Measurements from ENCODE around the gene TPST1.
"Not testable (repeated sequence)": the region's sequence is repeated elsewhere in the genome, so short reads cannot be mapped to it uniquely, and the experiment has no call there.

TPST1 gene

GRCh38 chr7:66313886-66314568, 108.9 kb downstream of the TPST1 start:
- Mint-ChIP-seq H3K27ac (no peak overlapping the region), H3K4me1 (no peaks in the 10 kb centered on the region), H3K9me3 (no peaks in the 10 kb centered on the region), H3K4me3 (no peak overlapping the region), H3K36me3 (no peaks in the 10 kb centered on the region)
- no peak for ATAC-seq
- no peak for DNase-seq (ENCODE audit: low spot score in 2 of 2)

GRCh38 chr7:66315192-66315591, 110.1 kb downstream of the TPST1 start:
- no peaks in the 10 kb centered on the region for H3K4me1 Mint-ChIP-seq
- no peaks in the 10 kb centered on the region for H3K36me3 Mint-ChIP-seq
- ATAC-seq, result no peak
- DNase-seq (ENCODE audit: low spot score in 2 of 2), result no peak
- H3K4me3 Mint-ChIP-seq, result no peak overlapping the region
- H3K27ac Mint-ChIP-seq, result no peak overlapping the region
- no peaks in the 10 kb centered on the region for H3K9me3 Mint-ChIP-seq

- Mint-ChIP-seq H3K27ac (no peak overlapping the region), H3K36me3 (no peaks in the 10 kb centered on the region), H3K4me3 (no peak overlapping the region), H3K9me3 (peaks cover 4% of the 10 kb centered on the region), H3K4me1 (no peaks in the 10 kb centered on the region)
- DNase-seq (ENCODE audit: low spot score in 2 of 2) (no peak), ATAC-seq (no peak)
Observed at GRCh38 chr7:66319407-66319979, 114.4 kb downstream of the TPST1 start.

- Mint-ChIP-seq H3K4me1 (no peaks in the 10 kb centered on the region), H3K36me3 (no peaks in the 10 kb centered on the region), H3K9me3 (peaks cover 4% of the 10 kb centered on the region), H3K4me3 (no peak overlapping the region), H3K27ac (no peak overlapping the region)
- DNase-seq (ENCODE audit: low spot score in 2 of 2) (no peak), ATAC-seq (no peak)
Observed at GRCh38 chr7:66321283-66321682, 116.1 kb downstream of the TPST1 start.

GRCh38 chr7:66323114-66323796, 118.1 kb downstream of the TPST1 start:
- Mint-ChIP-seq H3K4me1 (no peaks in the 10 kb centered on the region), H3K36me3 (no peaks in the 10 kb centered on the region), H3K4me3 (no peak overlapping the region), H3K9me3 (peaks cover 4% of the 10 kb centered on the region), H3K27ac (no peak overlapping the region)
- no peak for DNase-seq (ENCODE audit: low spot score in 2 of 2)
- ATAC-seq, result no peak

- H3K27ac Mint-ChIP-seq; ATAC-seq; H3K36me3 Mint-ChIP-seq; H3K9me3 Mint-ChIP-seq; H3K4me1 Mint-ChIP-seq; H3K4me3 Mint-ChIP-seq; DNase-seq (ENCODE audit: low spot score in 2 of 2): not testable (repeated sequence)
Observed at GRCh38 chr7:66324985-66325384, 119.9 kb downstream of the TPST1 start.

GRCh38 chr7:66326501-66327215, 121.5 kb downstream of the TPST1 start:
- DNase-seq (ENCODE audit: low spot score in 2 of 2), result no peak
- Mint-ChIP-seq H3K4me3 (no peak overlapping the region), H3K36me3 (no peaks in the 10 kb centered on the region), H3K9me3 (peaks cover 4% of the 10 kb centered on the region), H3K4me1 (no peaks in the 10 kb centered on the region), H3K27ac (no peak overlapping the region)
- no peak for ATAC-seq

GRCh38 chr7:66330961-66331360, 125.8 kb downstream of the TPST1 start:
- H3K4me3 Mint-ChIP-seq, result no peak overlapping the region
- H3K27ac Mint-ChIP-seq, result no peak overlapping the region
- H3K4me1 Mint-ChIP-seq, result no peaks in the 10 kb centered on the region
- H3K9me3 Mint-ChIP-seq, result no peaks in the 10 kb centered on the region
- ATAC-seq, result no peak
- DNase-seq (ENCODE audit: low spot score in 2 of 2), result no peak
- no peaks in the 10 kb centered on the region for H3K36me3 Mint-ChIP-seq

- H3K9me3 Mint-ChIP-seq, result peaks cover 7% of the 10 kb centered on the region
- no peaks in the 10 kb centered on the region for H3K36me3 Mint-ChIP-seq
- no peak overlapping the region for H3K4me3 Mint-ChIP-seq
- DNase-seq (ENCODE audit: low spot score in 2 of 2), result no peak
- ATAC-seq, result no peak
- no peaks in the 10 kb centered on the region for H3K4me1 Mint-ChIP-seq
- H3K27ac Mint-ChIP-seq, result no peak overlapping the region
Observed at GRCh38 chr7:66331883-66332282, 126.7 kb downstream of the TPST1 start.

- H3K9me3 Mint-ChIP-seq, result peaks cover 16% of the 10 kb centered on the region
- H3K27ac Mint-ChIP-seq, result no peak overlapping the region
- no peak for DNase-seq (ENCODE audit: low spot score in 2 of 2)
- no peak overlapping the region for H3K4me3 Mint-ChIP-seq
- no peak for ATAC-seq
- no peaks in the 10 kb centered on the region for H3K4me1 Mint-ChIP-seq
- no peaks in the 10 kb centered on the region for H3K36me3 Mint-ChIP-seq
Observed at GRCh38 chr7:66333443-66333842, 128.3 kb downstream of the TPST1 start.

- Mint-ChIP-seq H3K27ac (no peak overlapping the region), H3K9me3 (peaks cover 16% of the 10 kb centered on the region), H3K4me3 (no peak overlapping the region), H3K36me3 (no peaks in the 10 kb centered on the region), H3K4me1 (no peaks in the 10 kb centered on the region)
- ATAC-seq (no peak), DNase-seq (ENCODE audit: low spot score in 2 of 2) (no peak)
Observed at GRCh38 chr7:66335318-66335717, 130.2 kb downstream of the TPST1 start.

GRCh38 chr7:66336760-66337159, 131.6 kb downstream of the TPST1 start:
- no peak for DNase-seq (ENCODE audit: low spot score in 2 of 2)

GRCh38 chr7:66339141-66339540, 134.0 kb downstream of the TPST1 start:
- Mint-ChIP-seq H3K4me3 (no peak overlapping the region), H3K27ac (no peak overlapping the region)
- no peak for ATAC-seq

More at GRCh38 chr7:66336760-66337159, 131.6 kb downstream of the TPST1 start:
- Mint-ChIP-seq H3K27ac (no peak overlapping the region), H3K36me3 (no peaks in the 10 kb centered on the region), H3K4me1 (no peaks in the 10 kb centered on the region), H3K9me3 (peaks cover 16% of the 10 kb centered on the region), H3K4me3 (no peak overlapping the region)
- ATAC-seq, result no peak

GRCh38 chr7:66344166-66344565, 139.0 kb downstream of the TPST1 start:
- Mint-ChIP-seq H3K27ac (no peak overlapping the region), H3K4me3 (no peak overlapping the region), H3K9me3 (no peaks in the 10 kb centered on the region), H3K36me3 (no peaks in the 10 kb centered on the region), H3K4me1 (no peaks in the 10 kb centered on the region)
- no peak for ATAC-seq
- no peak for DNase-seq (ENCODE audit: low spot score in 2 of 2)

More at GRCh38 chr7:66339141-66339540, 134.0 kb downstream of the TPST1 start:
- Mint-ChIP-seq H3K4me1 (no peaks in the 10 kb centered on the region), H3K36me3 (no peaks in the 10 kb centered on the region), H3K9me3 (peaks cover 16% of the 10 kb centered on the region)
- DNase-seq (ENCODE audit: low spot score in 2 of 2), result no peak

- Mint-ChIP-seq H3K36me3 (no peaks in the 10 kb centered on the region), H3K27ac (no peak overlapping the region), H3K9me3 (no peaks in the 10 kb centered on the region), H3K4me3 (no peak overlapping the region), H3K4me1 (no peaks in the 10 kb centered on the region)
- ATAC-seq, result no peak
- no peak for DNase-seq (ENCODE audit: low spot score in 2 of 2)
Observed at GRCh38 chr7:66348531-66348930, 143.4 kb downstream of the TPST1 start.
